ENCODE data around the gene PROK2.

PROK2 gene

DNA sequence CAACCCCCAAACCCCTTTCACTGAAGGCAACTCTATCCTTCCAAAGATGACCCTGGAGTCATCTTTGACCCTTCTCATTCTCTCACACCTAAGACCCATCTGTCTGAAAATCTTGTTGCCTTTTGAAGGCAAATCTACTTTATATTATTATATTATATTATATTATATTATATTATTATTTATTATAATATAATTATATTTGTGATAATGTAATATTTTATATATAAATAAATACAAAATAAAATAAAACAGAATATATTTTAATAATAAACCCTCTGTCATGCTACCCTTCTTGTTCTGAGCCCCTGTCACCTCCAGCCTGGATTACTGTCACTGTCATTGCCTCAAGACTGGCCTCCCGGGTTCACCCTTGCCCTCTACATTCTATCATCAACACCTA lies 5.0 kb upstream of the PROK2 start:
- Histone ChIP-seq H3K4ac (ENCODE audit: low read depth, low read length) (no peak overlapping the region), H2AK5ac (ENCODE audit: low read length) (no peak overlapping the region), H2BK120ac (ENCODE audit: insufficient read depth, low read length, poor library complexity) (no peak overlapping the region), H3K18ac (ENCODE audit: low read length) (no peak overlapping the region), H4K12ac (ENCODE audit: low read depth, low read length) (no peak overlapping the region), H3K4me2 (ENCODE audit: low read length) (no peak overlapping the region), H4K8ac (ENCODE audit: low read depth, low read length) (no peak overlapping the region), H2BK12ac (ENCODE audit: low read length) (no peak overlapping the region), H3K79me2 (ENCODE audit: control insufficient read depth, insufficient read depth, low read length, poor library complexity) (no peaks in the 10 kb centered on the region), H3K14ac (ENCODE audit: low read length) (no peak overlapping the region), H3K23ac (ENCODE audit: low read length) (no peak overlapping the region), H3K4me1 (ENCODE audit: control insufficient read depth in 1 of 2, insufficient read depth in 2 of 2, low read length in 2 of 2) (peaks cover 4 to 9% of the 10 kb centered on the region in 2 experiments), H2BK5ac (ENCODE audit: low read depth, low read length, poor library complexity) (no peak overlapping the region), H3K36me3 (ENCODE audit: control insufficient read depth in 1 of 2, insufficient read depth in 2 of 2, low read length in 2 of 2) (no peaks in the 10 kb centered on the region), H3K4me3 (ENCODE audit: low read depth, low read length) (no peak overlapping the region), H3K9ac (ENCODE audit: low read length) (no peak overlapping the region), H4K91ac (ENCODE audit: low read depth, low read length) (no peak overlapping the region), H3K27me3 (ENCODE audit: insufficient read depth, low read length) (peaks cover 14% of the 10 kb centered on the region), H3K79me1 (ENCODE audit: low read length) (no peaks in the 10 kb centered on the region), H3K27ac (ENCODE audit: low read depth, low read length) (no peak overlapping the region), H3K9me3 (ENCODE audit: insufficient read depth, low read depth, low read length) (no peaks in the 10 kb centered on the region), H2AFZ (ENCODE audit: insufficient read depth, low read length, poor library complexity) (no peak overlapping the region)
- WGBS (ENCODE audit: extremely low coverage, insufficient coverage, insufficient read length): no CpG with 5 or more reads among the region's 1 CpG
- DNase-seq: no peak

- Histone ChIP-seq H3K9ac (ENCODE audit: low read length) (no peak overlapping the region), H3K27ac (ENCODE audit: low read depth, low read length) (no peak overlapping the region), H2AFZ (ENCODE audit: insufficient read depth, low read length, poor library complexity) (no peak overlapping the region), H4K91ac (ENCODE audit: low read depth, low read length) (no peak overlapping the region), H3K4me3 (ENCODE audit: low read depth, low read length) (no peak overlapping the region), H2BK5ac (ENCODE audit: low read depth, low read length, poor library complexity) (no peak overlapping the region), H3K27me3 (ENCODE audit: insufficient read depth, low read length) (peaks cover 24% of the 10 kb centered on the region), H3K4me2 (ENCODE audit: low read length) (no peak overlapping the region), H2BK12ac (ENCODE audit: low read length) (no peak overlapping the region), H4K12ac (ENCODE audit: low read depth, low read length) (no peak overlapping the region), H4K8ac (ENCODE audit: low read depth, low read length) (no peak overlapping the region), H3K79me1 (ENCODE audit: low read length) (no peaks in the 10 kb centered on the region), H3K79me2 (ENCODE audit: control insufficient read depth, insufficient read depth, low read length, poor library complexity) (no peaks in the 10 kb centered on the region), H2AK5ac (ENCODE audit: low read length) (no peak overlapping the region), H2BK120ac (ENCODE audit: insufficient read depth, low read length, poor library complexity) (no peak overlapping the region), H3K9me3 (ENCODE audit: insufficient read depth, low read depth, low read length) (peaks cover 4% of the 10 kb centered on the region), H3K18ac (ENCODE audit: low read length) (no peak overlapping the region), H3K4me1 (ENCODE audit: control insufficient read depth in 1 of 2, insufficient read depth in 2 of 2, low read length in 2 of 2) (peaks cover 8 to 14% of the 10 kb centered on the region in 2 experiments), H3K36me3 (ENCODE audit: control insufficient read depth in 1 of 2, insufficient read depth in 2 of 2, low read length in 2 of 2) (no peaks in the 10 kb centered on the region), H3K23ac (ENCODE audit: low read length) (no peak overlapping the region), H3K14ac (ENCODE audit: low read length) (no peak overlapping the region), H3K4ac (ENCODE audit: low read depth, low read length) (no peak overlapping the region)
- no peak for DNase-seq
- no CpG with 5 or more reads among the region's 7 CpGs for whole genome bisulfite sequencing (ENCODE audit: extremely low coverage, insufficient coverage, insufficient read length)
Observed at GRCh38 chr3:71787851-71788405, 3.0 kb upstream of the PROK2 start.

DNA sequence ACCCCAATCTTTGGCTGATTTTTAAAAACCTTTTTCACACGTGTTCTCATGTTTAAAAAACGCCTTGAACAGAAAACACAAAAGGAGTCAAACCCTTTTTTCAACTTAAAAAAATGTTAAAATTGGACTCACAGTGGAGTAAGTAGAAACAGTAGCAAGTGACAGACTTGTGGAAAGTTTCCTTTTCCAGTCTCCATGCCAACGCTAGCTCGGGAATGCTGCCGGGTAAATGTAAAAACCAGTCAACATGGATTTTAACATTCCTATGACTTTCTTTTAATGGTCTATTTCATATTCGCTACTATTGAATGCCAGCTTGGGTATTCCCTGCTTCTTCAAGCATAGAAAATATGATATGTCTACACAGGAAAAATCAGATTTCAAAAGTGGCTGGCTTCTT lies 1.6 kb upstream of the PROK2 start:
- no peak overlapping the region for H4K8ac ChIP-seq (ENCODE audit: low read depth, low read length)

GRCh38 chr3:71786217-71786549 lies 1.2 kb upstream of the PROK2 start:
- no peak overlapping the region for H2BK5ac ChIP-seq (ENCODE audit: low read depth, low read length, poor library complexity)
- H3K79me1 ChIP-seq (ENCODE audit: low read length): no peaks in the 10 kb centered on the region
- H4K91ac ChIP-seq (ENCODE audit: low read depth, low read length): no peak overlapping the region
- no peak overlapping the region for H3K4me2 ChIP-seq (ENCODE audit: low read length)
- no peak overlapping the region for H3K23ac ChIP-seq (ENCODE audit: low read length)
- WGBS (ENCODE audit: extremely low coverage, insufficient coverage, insufficient read length): no CpG with 5 or more reads among the region's 8 CpGs
- H3K27ac ChIP-seq (ENCODE audit: low read depth, low read length): no peak overlapping the region
- DNase-seq: no peak
- H3K9me3 ChIP-seq (ENCODE audit: insufficient read depth, low read depth, low read length): peaks cover 4% of the 10 kb centered on the region
- no peak overlapping the region for H2AK5ac ChIP-seq (ENCODE audit: low read length)
- no peak overlapping the region for H4K8ac ChIP-seq (ENCODE audit: low read depth, low read length)
- no peak overlapping the region for H3K4ac ChIP-seq (ENCODE audit: low read depth, low read length)
- H3K79me2 ChIP-seq (ENCODE audit: control insufficient read depth, insufficient read depth, low read length, poor library complexity): no peaks in the 10 kb centered on the region
- H4K12ac ChIP-seq (ENCODE audit: low read depth, low read length): no peak overlapping the region
- H3K36me3 ChIP-seq (ENCODE audit: control insufficient read depth in 1 of 2, insufficient read depth in 2 of 2, low read length in 2 of 2): no peaks in the 10 kb centered on the region
- H2BK120ac ChIP-seq (ENCODE audit: insufficient read depth, low read length, poor library complexity): no peak overlapping the region
- H3K14ac ChIP-seq (ENCODE audit: low read length): no peak overlapping the region
- peaks cover 8 to 14% of the 10 kb centered on the region in 2 experiments for H3K4me1 ChIP-seq (ENCODE audit: control insufficient read depth in 1 of 2, insufficient read depth in 2 of 2, low read length in 2 of 2)
- H3K9ac ChIP-seq (ENCODE audit: low read length): no peak overlapping the region
- no peak overlapping the region for H3K4me3 ChIP-seq (ENCODE audit: low read depth, low read length)
- no peak overlapping the region for H2AFZ ChIP-seq (ENCODE audit: insufficient read depth, low read length, poor library complexity)
- no peak overlapping the region for H3K18ac ChIP-seq (ENCODE audit: low read length)
- peaks cover 24% of the 10 kb centered on the region for H3K27me3 ChIP-seq (ENCODE audit: insufficient read depth, low read length)
- no peak overlapping the region for H2BK12ac ChIP-seq (ENCODE audit: low read length)

More for the DNA sequence above, 1.6 kb upstream of the PROK2 start:
- no CpG with 5 or more reads among the region's 6 CpGs for WGBS (ENCODE audit: extremely low coverage, insufficient coverage, insufficient read length)
- H3K9me3 ChIP-seq (ENCODE audit: insufficient read depth, low read depth, low read length): peaks cover 4% of the 10 kb centered on the region
- H2AK5ac ChIP-seq (ENCODE audit: low read length): no peak overlapping the region
- H2BK12ac ChIP-seq (ENCODE audit: low read length): no peak overlapping the region
- H2BK120ac ChIP-seq (ENCODE audit: insufficient read depth, low read length, poor library complexity): no peak overlapping the region
- H3K14ac ChIP-seq (ENCODE audit: low read length): no peak overlapping the region
- no peak overlapping the region for H3K4me2 ChIP-seq (ENCODE audit: low read length)
- H4K91ac ChIP-seq (ENCODE audit: low read depth, low read length): no peak overlapping the region
- no peaks in the 10 kb centered on the region for H3K79me2 ChIP-seq (ENCODE audit: control insufficient read depth, insufficient read depth, low read length, poor library complexity)
- H3K79me1 ChIP-seq (ENCODE audit: low read length): no peaks in the 10 kb centered on the region
- H3K4me1 ChIP-seq (ENCODE audit: control insufficient read depth in 1 of 2, insufficient read depth in 2 of 2, low read length in 2 of 2): peaks cover 8 to 14% of the 10 kb centered on the region in 2 experiments
- no peak overlapping the region for H3K4ac ChIP-seq (ENCODE audit: low read depth, low read length)
- no peak overlapping the region for H4K12ac ChIP-seq (ENCODE audit: low read depth, low read length)
- DNase-seq: no peak
- no peak overlapping the region for H3K4me3 ChIP-seq (ENCODE audit: low read depth, low read length)
- peaks cover 24% of the 10 kb centered on the region for H3K27me3 ChIP-seq (ENCODE audit: insufficient read depth, low read length)
- no peak overlapping the region for H2BK5ac ChIP-seq (ENCODE audit: low read depth, low read length, poor library complexity)
- H3K23ac ChIP-seq (ENCODE audit: low read length): no peak overlapping the region
- H3K18ac ChIP-seq (ENCODE audit: low read length): no peak overlapping the region
- H3K36me3 ChIP-seq (ENCODE audit: control insufficient read depth in 1 of 2, insufficient read depth in 2 of 2, low read length in 2 of 2): no peaks in the 10 kb centered on the region
- no peak overlapping the region for H2AFZ ChIP-seq (ENCODE audit: insufficient read depth, low read length, poor library complexity)
- H3K27ac ChIP-seq (ENCODE audit: low read depth, low read length): no peak overlapping the region
- no peak overlapping the region for H3K9ac ChIP-seq (ENCODE audit: low read length)

All from trophoblast cell (in vitro differentiated cells and primary cell).